Neural cell (in vitro differentiated cells): ENCODE results near the gene REM2. TPM values are rescaled to one million over a fixed set of nuclear protein-coding genes. Genes with fewer than 3 reads are reported as not detected.

Experiments
- H2AFZ ChIP-seq: fragments of 200-600, 300-800 bp; sonication (generic), shearing (Covaris generic); 2 replicates; pipeline ENCODE4 v1.6.0; 2014; ENCODE audit warnings: low read depth, mild to moderate bottlenecking, antibody characterized with exemption, low read length, moderate library complexity
- H3F3A ChIP-seq: fragments of 200-600 bp; shearing (Covaris generic); 2 replicates; pipeline ENCODE4 v1.6.1; 2016; ENCODE audit warnings: mild to moderate bottlenecking, moderate library complexity, mixed read lengths, antibody characterized with exemption, low read length; ENCODE audit not compliant: insufficient read depth, poor library complexity, severe bottlenecking
- H3K27ac ChIP-seq: fragments of 200-600, 300-800 bp; sonication (generic), shearing (Covaris generic); 2 replicates; pipeline ENCODE4 v1.5.1; 2014; ENCODE audit warnings: mild to moderate bottlenecking, low read length, moderate library complexity
- H3K27me3 ChIP-seq: fragments of 300-800, 200-600 bp; sonication (generic), shearing (Covaris generic); 2 replicates; pipeline ENCODE4 v1.6.0; 2014; ENCODE audit warnings: mild to moderate bottlenecking, low read depth, low read length, moderate library complexity; ENCODE audit not compliant: insufficient read depth
- H3K36me3 ChIP-seq: fragments of 300-800, 200-600 bp; sonication (generic), shearing (Covaris generic); 2 replicates; pipeline ENCODE4 v1.5.1; 2014; ENCODE audit warnings: mild to moderate bottlenecking, antibody characterized with exemption, low read length, moderate library complexity; ENCODE audit not compliant: insufficient read depth
- H3K4me2 ChIP-seq: fragments of 300-800, 200-600 bp; sonication (generic), shearing (Covaris generic); 2 replicates; pipeline ENCODE4 v1.6.0; 2014; ENCODE audit warnings: mild to moderate bottlenecking, low read length
- H3K4me3 ChIP-seq: fragments of 300-800, 200-600 bp; sonication (generic), shearing (Covaris generic); 2 replicates; pipeline ENCODE4 v1.5.1; 2014; ENCODE audit warnings: mild to moderate bottlenecking, low read length, moderate library complexity
- H3K79me2 ChIP-seq: fragments of 200-600 bp; shearing (Covaris generic); replicated peaks from 2 replicates; pipeline ENCODE4 v1.6.0; 2014; ENCODE audit warnings: mild to moderate bottlenecking, low read length, moderate library complexity; ENCODE audit not compliant: insufficient read depth
- H3K9ac ChIP-seq: fragments of 300-800, 200-600 bp; sonication (generic), shearing (Covaris generic); 2 replicates; pipeline ENCODE4 v1.6.1; 2016; ENCODE audit warnings: mild to moderate bottlenecking, low read length, mixed read lengths
- H3K9me2 ChIP-seq: fragments of 200-600 bp; shearing (Covaris generic); 2 replicates; pipeline ENCODE4 v1.6.1; 2016; ENCODE audit warnings: mild to moderate bottlenecking, low read length, mixed read lengths; ENCODE audit not compliant: insufficient read depth
- H3K9me3 ChIP-seq: fragments of 200-600, 300-800 bp; sonication (generic), shearing (Covaris generic); 2 replicates; pipeline ENCODE4 v1.6.1; 2016; ENCODE audit warnings: mild to moderate bottlenecking, mixed run types, low read length, moderate library complexity, mixed read lengths
- H4K20me1 ChIP-seq: fragments of 200-600 bp; shearing (Covaris generic); 2 replicates; pipeline ENCODE4 v1.6.1; 2016; ENCODE audit warnings: mild to moderate bottlenecking, mixed run types; ENCODE audit not compliant: insufficient read depth
- CTCF ChIP-seq: fragments of 450-650 bp; IDR thresholded peaks from 2 replicates; pipeline ENCODE4 v1.5.1; 2014; ENCODE audit warnings: antibody characterized with exemption, mild to moderate bottlenecking, moderate library complexity; ENCODE audit not compliant: poor library complexity, severe bottlenecking
- EP300 ChIP-seq: fragments of 450-650 bp; conservative IDR thresholded peaks from 2 replicates; pipeline ENCODE4 v1.6.1; 2014; ENCODE audit warnings: antibody characterized with exemption, mild to moderate bottlenecking, moderate library complexity; ENCODE audit not compliant: poor library complexity, severe bottlenecking
- EZH2 ChIP-seq: fragments of 200-600, 300-800 bp; shearing (Covaris generic), sonication (generic); IDR thresholded peaks from 2 replicates; pipeline ENCODE4 v1.6.1; 2014; ENCODE audit warnings: antibody characterized with exemption, low read length, borderline replicate concordance, mild to moderate bottlenecking; ENCODE audit not compliant: insufficient read depth, poor library complexity, severe bottlenecking
- MXI1 ChIP-seq: fragments of 450-650 bp; conservative IDR thresholded peaks from 2 replicates; pipeline ENCODE4 v1.6.1; 2014; ENCODE audit warnings: antibody characterized with exemption, mild to moderate bottlenecking; ENCODE audit not compliant: poor library complexity, severe bottlenecking
- POLR2AphosphoS5 ChIP-seq: IDR thresholded peaks from 2 replicates; pipeline ENCODE4 v1.6.1; 2012
- RAD21 ChIP-seq: fragments of 450-650 bp; conservative IDR thresholded peaks from 2 replicates; pipeline ENCODE4 v1.6.1; 2014; ENCODE audit warnings: antibody characterized with exemption, mild to moderate bottlenecking, moderate library complexity
- REST ChIP-seq: IDR thresholded peaks from 2 replicates; pipeline ENCODE4 v1.6.1; 2012; ENCODE audit warnings: borderline replicate concordance
- SMC3 ChIP-seq: fragments of 450-650 bp; conservative IDR thresholded peaks from 2 replicates; pipeline ENCODE4 v1.6.1; 2014; ENCODE audit warnings: antibody characterized with exemption, mild to moderate bottlenecking, moderate library complexity; ENCODE audit not compliant: poor library complexity
- TAF1 ChIP-seq: IDR thresholded peaks from 2 replicates; pipeline ENCODE4 v1.6.1; 2012; ENCODE audit warnings: low read depth
- polyA plus RNA-seq: library from polyadenylated mRNA; depleted of rRNA; stranded (reverse); fragments of >200 nt; gene quantifications from 2 replicates; pipeline ENCODE4 v1.2.3, GENCODE V29; 2014

Gene REM2
- polyA plus RNA-seq, 1 donor from 2014 or later = 28.6 TPM

DNA sequence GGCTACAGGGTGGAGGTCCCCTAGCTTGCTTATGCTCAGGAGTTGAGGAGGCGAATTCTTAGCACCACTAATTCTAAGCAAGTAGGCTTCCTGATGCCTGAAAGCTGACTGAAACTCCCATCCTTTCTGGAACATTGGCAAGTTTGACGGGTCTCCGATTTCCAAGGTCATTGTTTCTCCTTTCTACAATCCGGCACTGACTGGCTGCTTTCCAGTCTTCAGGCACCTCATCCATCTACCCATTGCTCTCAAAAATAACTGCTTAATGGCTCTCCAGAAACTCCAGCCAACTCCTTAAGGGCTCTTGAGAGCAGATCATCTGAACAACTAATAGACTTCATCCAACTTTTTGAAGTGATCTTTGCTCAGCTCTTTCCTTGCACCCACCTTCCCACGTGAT, 13.3 kb downstream of the REM2 start:
- Histone ChIP-seq H3K27me3 (no peaks in the 10 kb centered on the region), H3F3A (no peaks in the 10 kb centered on the region), H3K9me2 (no peaks in the 10 kb centered on the region), H3K4me2 (peak overlapping the region; percentile 78), H4K20me1 (no peaks in the 10 kb centered on the region), H3K9ac (peak overlapping the region; percentile 53), H2AFZ (no peak overlapping the region), H3K4me3 (peak overlapping the region; percentile 57), H3K79me2 (no peaks in the 10 kb centered on the region), H3K27ac (peak overlapping the region; percentile 83), H3K36me3 (no peaks in the 10 kb centered on the region), H3K9me3 (no peaks in the 10 kb centered on the region)
- TF ChIP-seq RAD21 = no peak

- H3K9ac ChIP-seq = peak overlapping the region; percentile 53
- H3K27me3 ChIP-seq = no peaks in the 10 kb centered on the region
- H3K79me2 ChIP-seq = no peaks in the 10 kb centered on the region
- no peak overlapping the region for H2AFZ ChIP-seq
- H3K4me3 ChIP-seq = peak overlapping the region; percentile 57
- H4K20me1 ChIP-seq = no peaks in the 10 kb centered on the region
- H3K4me2 ChIP-seq = peak overlapping the region; percentile 78
- H3K9me2 ChIP-seq = no peaks in the 10 kb centered on the region
- H3F3A ChIP-seq = no peaks in the 10 kb centered on the region
- no peaks in the 10 kb centered on the region for H3K9me3 ChIP-seq
- peak overlapping the region; percentile 83 for H3K27ac ChIP-seq
- TF ChIP-seq EZH2 = no peak
- peak; percentile 48 for TF ChIP-seq RAD21
- TF ChIP-seq EP300 = peak; percentile 65
- peak; percentile 56 for TF ChIP-seq SMC3
- peak; percentile 71 for TF ChIP-seq MXI1
- TF ChIP-seq POLR2AphosphoS5 = no peak
- TF ChIP-seq TAF1 = no peak
- TF ChIP-seq REST = peak; percentile 71
- TF ChIP-seq CTCF = peak; percentile 42
- H3K36me3 ChIP-seq = no peaks in the 10 kb centered on the region
These were observed 13.7 kb downstream of the REM2 start for GRCh38 chr14:22896760-22897159.

GRCh38 chr14:22897357-22897756, 14.3 kb downstream of the REM2 start:
- peak overlapping the region; percentile 83 for H3K27ac ChIP-seq

More at GRCh38 chr14:22897357-22897756, 14.3 kb downstream of the REM2 start:
- H3K9me3 ChIP-seq = no peaks in the 10 kb centered on the region
- H3K27me3 ChIP-seq = no peaks in the 10 kb centered on the region
- H3F3A ChIP-seq = no peaks in the 10 kb centered on the region
- TF ChIP-seq REST (no peak), TAF1 (no peak), RAD21 (no peak), EP300 (no peak), CTCF (no peak), EZH2 (no peak), POLR2AphosphoS5 (no peak), SMC3 (no peak), MXI1 (no peak)
- no peaks in the 10 kb centered on the region for H3K9me2 ChIP-seq
- no peak overlapping the region for H2AFZ ChIP-seq
- H3K4me2 ChIP-seq = peak overlapping the region; percentile 78
- no peaks in the 10 kb centered on the region for H3K36me3 ChIP-seq
- H4K20me1 ChIP-seq = no peaks in the 10 kb centered on the region
- H3K79me2 ChIP-seq = no peaks in the 10 kb centered on the region
- peak overlapping the region; percentile 42 for H3K9ac ChIP-seq
- H3K4me3 ChIP-seq = peak overlapping the region; percentile 57
